IMR-90 (cell line): Measurements from ENCODE around the gene SLC6A4. TPM values are rescaled to one million over a fixed set of nuclear protein-coding genes. Genes with fewer than 3 reads are reported as not detected.

Experiments
- ATAC-seq: fragments of 200-7000 bp; cut with Tn5 transposase; 2 replicates; pipeline ENCODE4 v1.9.1; 2020; ENCODE audit warnings: low read depth, mild to moderate bottlenecking, moderate library complexity
- BruUV-seq: library from RNA; stranded (reverse); fragments of 400-500 nt; replicated peaks from 2 replicates; lab custom pipeline; 2021; lab: Mats Ljungman, UMichigan
- CTCF ChIA-PET: fragments of 300-600 bp; formaldehyde crosslinking; extraction: SDS; loops from one replicate; lab custom pipeline; 2021; ENCODE audit warnings: antibody characterized with exemption; lab: Yijun Ruan, JAX
- POLR2A ChIA-PET: fragments of 300-600 bp; sonication (Branson Sonifier 250); formaldehyde crosslinking; loops from one replicate; lab custom pipeline; 2022; ENCODE audit warnings: antibody characterized with exemption; ENCODE audit not compliant: unreplicated experiment; lab: Charles Lee
- DNase-seq: peaks from one replicate; pipeline ENCODE4 v3.0.0; 2013
- H2AFZ ChIP-seq: replicated peaks from 2 replicates; pipeline ENCODE3; 2013; ENCODE audit warnings: low read length, mild to moderate bottlenecking; ENCODE audit not compliant: poor library complexity
- H2AK5ac ChIP-seq: 2 replicates; pipeline ENCODE4 v1.6.1; 2013; ENCODE audit warnings: low read depth, low read length, inconsistent platforms
- H2AK9ac ChIP-seq: replicated peaks from 2 replicates; pipeline ENCODE3; 2013; ENCODE audit warnings: mild to moderate bottlenecking, low read depth, low read length, moderate library complexity; ENCODE audit not compliant: poor library complexity
- H2BK120ac ChIP-seq: 2 replicates; pipeline ENCODE4 v1.6.1; 2013; ENCODE audit warnings: low read depth, low read length, inconsistent platforms
- H2BK15ac ChIP-seq: 3 replicates; pipeline ENCODE4 v1.6.1; 2013; ENCODE audit warnings: low read depth, low read length, inconsistent platforms
- H2BK20ac ChIP-seq: 2 replicates; pipeline ENCODE4 v1.6.1; 2013; ENCODE audit warnings: low read depth, mild to moderate bottlenecking, inconsistent platforms, low read length, moderate library complexity
- H2BK5ac ChIP-seq: 2 replicates; pipeline ENCODE4 v1.6.1; 2013; ENCODE audit warnings: mild to moderate bottlenecking, low read depth, low read length, inconsistent platforms; ENCODE audit not compliant: poor library complexity, severe bottlenecking
- H3K14ac ChIP-seq: replicated peaks from 2 replicates; pipeline ENCODE4 v1.6.1; 2013; ENCODE audit warnings: low read depth, low read length, inconsistent platforms
- H3K18ac ChIP-seq: 2 replicates; pipeline ENCODE4 v1.6.1; 2013; ENCODE audit warnings: low read depth, low read length, control low read depth
- H3K23ac ChIP-seq: 2 replicates; pipeline ENCODE4 v1.6.1; 2013; ENCODE audit warnings: low read depth, low read length, inconsistent platforms
- H3K27ac ChIP-seq: 2 replicates; pipeline ENCODE4 v1.5.1; 2013; ENCODE audit warnings: mild to moderate bottlenecking, control low read depth, low read length; ENCODE audit not compliant: insufficient read depth
- H3K27me3 ChIP-seq: 2 replicates; pipeline ENCODE4 v1.6.1; 2013; ENCODE audit warnings: low read length; ENCODE audit not compliant: control insufficient read depth, insufficient read depth
- H3K36me3 ChIP-seq: 2 replicates; pipeline ENCODE4 v1.6.1; 2013; ENCODE audit warnings: low read length, mixed read lengths; ENCODE audit not compliant: control insufficient read depth, insufficient read depth
- H3K4ac ChIP-seq: 2 replicates; pipeline ENCODE4 v1.6.1; 2013; ENCODE audit warnings: low read depth, low read length, inconsistent platforms
- H3K4me1 ChIP-seq: 2 replicates; pipeline ENCODE4 v1.6.1; 2013; ENCODE audit warnings: low read length, mixed read lengths; ENCODE audit not compliant: control insufficient read depth, insufficient read depth
- H3K4me2 ChIP-seq: 2 replicates; pipeline ENCODE4 v1.6.1; 2013; ENCODE audit warnings: low read depth, mild to moderate bottlenecking, control low read depth, low read length, moderate library complexity
- H3K4me3 ChIP-seq: 2 replicates; pipeline ENCODE4 v1.5.1; 2013; ENCODE audit warnings: low read depth, mild to moderate bottlenecking, control low read depth, low read length, moderate library complexity; ENCODE audit not compliant: insufficient read depth
- H3K56ac ChIP-seq: 2 replicates; pipeline ENCODE4 v1.6.1; 2013; ENCODE audit warnings: low read length, inconsistent platforms; ENCODE audit not compliant: insufficient read depth; ENCODE audit errors: extremely low read depth
- H3K79me1 ChIP-seq, 2 experiments: 2 replicates each; pipeline ENCODE4 v1.6.1; 2013; ENCODE audit warnings: low read length in 2 of 2, inconsistent platforms in 1 of 2, low read depth in 1 of 2
- H3K9ac ChIP-seq: 2 replicates; pipeline ENCODE4 v1.6.1; 2013; ENCODE audit warnings: low read depth, low read length, control low read depth
- H3K9me1 ChIP-seq: 2 replicates; pipeline ENCODE4 v1.6.1; 2013; ENCODE audit warnings: low read length, inconsistent platforms; ENCODE audit not compliant: insufficient read depth
- H3K9me3 ChIP-seq: 2 replicates; pipeline ENCODE4 v1.6.1; 2013; ENCODE audit warnings: low read length; ENCODE audit not compliant: control insufficient read depth, insufficient read depth
- H4K20me1 ChIP-seq: 2 replicates; pipeline ENCODE4 v1.6.1; 2013; ENCODE audit warnings: low read length, inconsistent platforms; ENCODE audit not compliant: insufficient read depth
- H4K5ac ChIP-seq: 2 replicates; pipeline ENCODE4 v1.6.1; 2013; ENCODE audit warnings: mild to moderate bottlenecking, low read depth, low read length, control low read depth
- H4K8ac ChIP-seq, 2 experiments: 2 replicates each; pipeline ENCODE4 v1.6.1; 2013; ENCODE audit warnings: low read depth in 2 of 2, low read length in 2 of 2, control low read depth in 1 of 2, inconsistent platforms in 1 of 2
- H4K91ac ChIP-seq: 2 replicates; pipeline ENCODE4 v1.6.1; 2013; ENCODE audit warnings: low read depth, low read length, inconsistent platforms; ENCODE audit not compliant: insufficient read depth
- BHLHE40 ChIP-seq: fragments of 150-350 bp; IDR thresholded peaks from 2 replicates; pipeline ENCODE4 v1.6.1; 2016; ENCODE audit warnings: mild to moderate bottlenecking, low read depth, low read length
- CHD1 ChIP-seq: IDR thresholded peaks from 2 replicates; pipeline ENCODE4 v1.6.1; 2012; ENCODE audit warnings: low read depth, low read length, improper control_type of control experiment
- CTCF ChIP-seq: conservative IDR thresholded peaks from 2 replicates; pipeline ENCODE4 v1.5.1; 2012; ENCODE audit warnings: mild to moderate bottlenecking, low read depth, low read length, improper control_type of control experiment
- FOS ChIP-seq: fragments of 150-350 bp; IDR thresholded peaks from 2 replicates; pipeline ENCODE4 v1.6.1; 2016; ENCODE audit warnings: low read depth, low read length
- MAFK ChIP-seq: IDR thresholded peaks from 2 replicates; pipeline ENCODE4 v1.6.1; 2012; ENCODE audit warnings: low read depth, low read length, improper control_type of control experiment
- MXI1 ChIP-seq: IDR thresholded peaks from 2 replicates; pipeline ENCODE4 v1.6.1; 2012; ENCODE audit warnings: low read depth, mild to moderate bottlenecking, low read length, moderate library complexity, borderline replicate concordance
- NFE2L2 ChIP-seq: fragments of 150-350 bp; IDR thresholded peaks from 2 replicates; pipeline ENCODE4 v1.6.1; 2016; ENCODE audit warnings: low read depth, mild to moderate bottlenecking, low read length
- RAD21 ChIP-seq: IDR thresholded peaks from 2 replicates; pipeline ENCODE4 v1.6.1; 2012; ENCODE audit warnings: low read length, improper control_type of control experiment
- RCOR1 ChIP-seq: IDR thresholded peaks from 2 replicates; pipeline ENCODE4 v1.6.1; 2012; ENCODE audit warnings: mild to moderate bottlenecking, low read length, improper control_type of control experiment; ENCODE audit not compliant: insufficient replicate concordance
- USF2 ChIP-seq: fragments of 150-350 bp; IDR thresholded peaks from 2 replicates; pipeline ENCODE4 v1.6.1; 2017; ENCODE audit warnings: mild to moderate bottlenecking, antibody characterized with exemption, low read length, low read depth
- WGBS, 2 experiments: methylation state at CpG; one replicate each; pipeline versions ENCODE4 v1.1.5 to v1.1.7; 2013; ENCODE audit warnings: missing lambda C conversion rate in 2 of 2; ENCODE audit not compliant: insufficient read length in 1 of 2; ENCODE audit errors: extremely low coverage in 2 of 2; 5-methylcytosine and 5-hydroxymethylcytosine counted together
- dilution Hi-C: fragments of 300-500 bp; cut with HindIII; formaldehyde crosslinking; loops from one replicate; pipeline ENCODE4 v1.14.3; 2018; ENCODE audit warnings: low sequenced_read_pairs; ENCODE audit not compliant: unreplicated experiment
- in situ Hi-C: fragments of 300-500 bp; cut with MboI; formaldehyde crosslinking; loops from 3 replicates; pipeline ENCODE4 v1.14.3; 2019; ENCODE audit warnings: low sequenced_read_pairs, inconsistent platforms, mixed read lengths
- intact Hi-C: fragments of 100-400 bp; cut with micrococcal nuclease; formaldehyde crosslinking; loops from 2 replicates; pipeline ENCODE4 v1.10.0; 2022
- polyA plus RNA-seq, 3 experiments: library from polyadenylated mRNA; depleted of rRNA; stranded (reverse); fragments of >200 nt; gene quantifications; 2 replicates each; pipeline ENCODE4 v1.2.3, GENCODE V29; 2012; ENCODE audit warnings: low replicate concordance in 1 of 3
- total RNA-seq: library from RNA; depleted of rRNA; stranded (reverse); fragments of >200 nt; gene quantifications from 2 replicates; pipeline ENCODE4 v1.2.3, GENCODE V29; 2012

Gene SLC6A4
- total and polyA plus RNA-seq, 2 of the 4 experiments (the other 2 are of a cell fraction) = under 0.01 TPM; not detected in 1

GRCh38 chr17:30200106-30200505, 35.4 kb downstream of the SLC6A4 start:
- Histone ChIP-seq H3K4me1 (no peaks in the 10 kb centered on the region), H3K14ac (no peak overlapping the region), H3K27me3 (peaks cover 9% of the 10 kb centered on the region), H3K4ac (no peak overlapping the region), H3K79me1 (no peaks in the 10 kb centered on the region), H3K9ac (no peak overlapping the region), H2BK120ac (no peak overlapping the region), H3K9me3 (no peaks in the 10 kb centered on the region), H3K4me2 (no peak overlapping the region), H2BK15ac (no peak overlapping the region), H4K8ac (no peak overlapping the region), H3K9me1 (no peaks in the 10 kb centered on the region), H4K91ac (no peak overlapping the region), H3K18ac (no peak overlapping the region), H2BK5ac (no peak overlapping the region), H2AK9ac (no peak overlapping the region), H3K36me3 (no peaks in the 10 kb centered on the region), H2BK20ac (no peak overlapping the region), H2AFZ (no peak overlapping the region), H2AK5ac (no peak overlapping the region), H4K20me1 (no peaks in the 10 kb centered on the region), H3K27ac (no peak overlapping the region), H3K4me3 (no peak overlapping the region), H3K23ac (no peak overlapping the region), H4K5ac (no peak overlapping the region), H3K56ac (no peak overlapping the region)
- ChIA-PET POLR2A (no interaction called here), CTCF (no interaction called here)
- TF ChIP-seq CHD1 (no peak), FOS (no peak), NFE2L2 (no peak), CTCF (no peak), MAFK (no peak), RAD21 (no peak), MXI1 (no peak), USF2 (no peak), BHLHE40 (no peak), RCOR1 (no peak)
- BruUV-seq = no TSS peak
- in situ Hi-C loops (no loop called here), intact Hi-C loops (no loop called here), dilution Hi-C loops (no loop called here)
- whole genome bisulfite sequencing, 2 experiments = no CpG with 5 or more reads among the region's 10 CpGs
- no peak for ATAC-seq
- DNase-seq = no peak
